Nucleus accumbens (tissue), 56 donors: ENCODE data around the gene MDGA2.
A peak's percentile ranks its signal among the peaks of the same experiment; 100 is the strongest.
"Not testable (repeated sequence)": the region's sequence is repeated elsewhere in the genome, so short reads cannot be mapped to it uniquely, and the experiment has no call there.

Source experiments
- DNase-seq, 56 donors: peaks; one replicate each; lab custom pipeline; 2025; lab: John Stamatoyannopoulos, UW

Gene MDGA2

DNA sequence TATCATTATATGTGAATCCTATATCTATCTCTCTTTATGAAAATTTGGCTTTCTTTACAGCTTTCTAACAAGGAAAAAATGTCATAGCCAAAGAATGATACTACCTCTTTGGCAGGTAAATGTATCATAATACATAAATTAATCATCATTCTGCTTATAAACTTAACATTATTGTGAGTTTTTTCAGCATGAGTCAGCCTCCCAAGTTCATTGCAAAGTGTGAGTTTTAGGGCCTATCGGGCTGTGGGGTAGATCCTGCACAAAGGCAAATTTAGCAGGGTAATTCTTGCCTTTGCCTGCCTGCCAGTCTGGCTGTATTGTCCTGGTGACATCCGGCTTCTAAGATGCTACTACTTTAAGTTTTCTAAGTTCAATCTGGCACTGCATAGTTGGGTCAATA, 412.6 kb downstream of the MDGA2 start:
- no peak for DNase-seq

DNA sequence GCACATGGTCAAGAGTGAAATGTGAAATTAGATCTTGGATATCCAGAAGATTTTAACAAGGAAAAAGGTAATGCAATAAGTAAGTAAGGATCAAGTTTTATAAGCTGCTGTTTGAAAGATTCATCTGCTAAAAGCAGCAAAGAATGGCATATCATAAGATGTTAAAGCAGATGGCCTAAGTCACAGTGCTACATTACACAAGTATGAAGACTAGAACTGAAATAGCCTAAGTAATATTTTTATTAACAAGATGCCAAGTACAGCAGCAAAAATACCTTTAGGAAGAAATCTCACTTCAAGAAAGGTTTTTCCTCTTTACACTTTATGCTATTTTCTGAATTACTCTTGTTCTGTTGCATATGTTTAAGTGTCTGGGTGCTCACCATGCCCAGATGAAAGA, 414.1 kb downstream of the MDGA2 start:
- no peak for DNase-seq

- DNase-seq = peak in 6 of 56 donors; percentile 1 to 40 (median 10)
These were observed 415.6 kb downstream of the MDGA2 start for GRCh38 chr14:47259796-47260195.

DNA sequence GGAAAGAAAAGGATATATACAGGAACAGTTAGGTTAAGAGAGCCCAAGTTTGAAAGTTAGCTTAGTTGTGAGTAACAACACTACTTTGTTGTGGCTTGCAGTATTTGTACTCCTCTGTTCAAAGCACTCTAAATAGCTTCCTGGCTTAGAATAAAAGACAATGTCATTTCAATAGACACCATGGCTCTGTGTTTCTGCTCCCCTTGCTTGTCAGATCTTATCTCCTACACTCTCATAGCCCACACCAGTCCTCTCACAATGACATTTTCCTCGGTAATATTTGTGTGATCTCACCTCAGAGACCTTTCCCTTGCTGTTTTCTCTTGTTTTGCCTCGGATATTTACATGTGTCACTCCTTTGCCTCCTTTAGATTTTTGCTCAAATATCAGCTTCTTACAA, 418.4 kb downstream of the MDGA2 start:
- DNase-seq = no peak

DNA sequence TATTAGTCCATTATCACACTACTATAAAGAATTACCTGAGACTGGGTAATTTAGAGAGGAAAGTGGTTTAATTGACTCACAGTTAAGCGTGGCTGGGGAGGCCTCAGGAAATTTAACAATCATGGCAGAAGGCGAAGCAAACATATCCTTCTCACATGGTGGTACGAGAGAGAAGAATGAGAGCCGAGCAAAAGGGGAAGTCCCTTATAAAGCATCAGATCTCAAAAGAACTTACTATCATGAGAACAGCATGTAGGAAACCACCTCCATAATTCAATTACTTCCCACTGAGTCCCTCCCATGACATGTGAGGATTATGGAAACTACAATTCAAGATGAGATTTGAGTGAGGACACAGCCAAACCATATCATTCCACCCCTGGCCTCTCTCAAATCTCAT, 422.6 kb downstream of the MDGA2 start:
- no peak for DNase-seq

DNA sequence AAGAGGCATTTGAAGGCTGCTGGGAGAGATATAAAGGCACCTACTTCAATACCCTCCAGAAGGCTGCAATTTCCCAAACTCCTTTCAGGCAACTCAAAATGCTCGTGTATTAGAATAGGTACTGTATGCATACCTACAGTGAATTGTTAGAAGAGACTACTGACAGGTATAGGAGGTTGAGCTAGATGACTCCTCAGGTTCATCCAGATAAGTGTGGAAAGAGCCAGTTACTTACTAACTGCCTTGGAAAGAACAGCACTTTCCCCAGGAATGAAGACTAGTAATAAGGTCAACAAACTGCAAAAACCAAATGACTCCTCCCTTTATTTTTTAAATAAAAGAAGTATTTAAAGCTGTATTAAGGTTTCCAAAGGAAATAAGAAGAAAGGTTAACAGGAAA, 429.0 kb downstream of the MDGA2 start:
- no peak for DNase-seq

- DNase-seq = not testable (repeated sequence)
These were observed 432.8 kb downstream of the MDGA2 start for GRCh38 chr14:47242579-47242978.

DNA sequence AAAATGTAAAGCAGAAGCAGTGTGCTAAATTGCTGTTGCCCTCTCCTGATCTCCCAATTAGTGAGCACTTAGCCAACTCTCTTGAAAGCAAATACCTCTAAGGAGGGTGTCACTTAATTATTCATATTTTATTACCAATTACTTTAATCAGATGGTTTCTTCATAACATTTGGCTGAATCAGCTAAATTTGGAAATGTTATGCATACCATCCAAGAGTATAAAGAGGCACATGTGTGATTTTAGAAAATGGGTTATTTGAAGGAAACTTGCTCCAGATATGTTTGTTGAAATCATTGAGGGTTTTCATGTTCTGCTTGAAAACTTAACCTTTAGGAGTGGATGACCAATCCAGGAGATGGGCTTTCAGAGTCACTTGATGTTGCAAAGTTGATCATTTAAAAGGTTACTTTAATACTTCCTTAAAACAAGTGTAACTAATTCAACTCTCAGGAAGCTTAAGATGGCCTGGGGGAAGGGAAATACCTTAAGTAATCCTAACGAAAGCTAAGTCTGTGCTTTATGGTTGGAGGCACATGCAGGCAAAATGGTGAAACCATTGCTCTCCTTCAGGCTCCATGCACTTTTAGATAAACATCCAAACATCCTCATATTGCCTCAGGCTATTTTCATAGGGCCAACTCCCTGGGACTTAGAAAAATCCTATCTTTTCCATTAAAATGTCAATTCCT, 434.5 kb downstream of the MDGA2 start:
- DNase-seq = no peak

GRCh38 chr14:47235619-47236018, 439.8 kb downstream of the MDGA2 start:
- no peak for DNase-seq

- DNase-seq = no peak
These were observed 448.4 kb downstream of the MDGA2 start for GRCh38 chr14:47226877-47227520.

GRCh38 chr14:47223656-47224055, 451.7 kb downstream of the MDGA2 start:
- no peak for DNase-seq

- no peak for DNase-seq
These were observed 455.3 kb downstream of the MDGA2 start for GRCh38 chr14:47220096-47220495.

GRCh38 chr14:47211263-47211662, 464.1 kb downstream of the MDGA2 start:
- DNase-seq = no peak

DNA sequence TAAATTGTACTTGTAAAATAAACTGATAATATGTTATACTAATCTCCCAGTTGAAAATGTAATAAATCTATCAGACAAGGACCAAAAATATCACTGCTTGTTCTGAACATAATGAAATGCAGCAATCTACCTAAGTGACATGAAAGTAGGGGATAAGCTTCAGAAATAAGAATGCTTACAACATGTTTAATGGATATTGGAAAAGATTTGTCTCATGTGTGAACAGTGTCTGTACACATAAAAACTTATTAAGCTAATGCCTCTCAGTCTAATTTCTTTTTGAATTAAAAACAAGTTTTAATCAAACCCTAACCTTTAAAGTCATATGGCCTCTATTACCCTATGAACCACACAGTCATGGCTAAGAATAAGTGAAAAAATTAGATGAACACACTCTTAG, 465.3 kb downstream of the MDGA2 start:
- DNase-seq = no peak

DNA sequence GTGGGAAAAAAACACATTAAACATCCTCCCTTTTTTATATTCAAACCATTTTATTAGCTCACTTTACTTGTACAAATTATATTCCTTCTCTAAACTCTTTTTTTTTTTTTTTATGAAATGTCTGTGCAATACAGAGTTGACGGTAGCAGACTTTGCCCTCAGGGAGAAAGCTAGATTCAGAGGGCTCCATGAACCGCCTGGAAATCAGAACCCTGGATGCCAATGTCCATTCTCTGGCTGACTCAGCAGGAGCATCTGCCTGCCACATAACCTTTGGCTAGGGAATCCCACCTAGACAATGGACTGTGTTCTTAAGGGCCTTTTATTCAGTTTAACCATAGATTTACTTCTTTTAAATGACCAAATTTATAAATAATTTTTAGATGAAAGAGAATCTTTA, 467.0 kb downstream of the MDGA2 start:
- no peak for DNase-seq

- DNase-seq = no peak
These were observed 467.8 kb downstream of the MDGA2 start for GRCh38 chr14:47207617-47208016.

- no peak for DNase-seq
These were observed 474.7 kb downstream of the MDGA2 start for GRCh38 chr14:47200740-47201139.

GRCh38 chr14:47195582-47195981, 479.8 kb downstream of the MDGA2 start:
- DNase-seq = no peak

DNA sequence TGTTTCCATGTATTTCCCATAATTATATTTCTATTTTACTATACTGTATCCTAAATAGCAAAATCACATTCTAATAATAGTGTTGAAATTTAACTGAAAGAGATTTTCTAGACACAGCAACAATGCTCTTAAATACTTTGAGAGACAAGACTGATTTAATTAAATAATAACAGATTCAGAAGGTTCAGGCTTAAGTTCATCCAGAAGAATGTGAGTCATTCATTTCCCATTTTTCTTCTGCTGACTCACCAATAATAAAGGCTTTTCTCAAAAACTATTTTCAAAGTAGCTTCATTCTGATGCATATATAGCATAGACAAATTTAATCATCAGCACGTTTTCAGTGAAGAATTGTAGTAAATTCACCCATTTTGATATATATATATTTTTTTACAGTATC, 481.4 kb downstream of the MDGA2 start:
- no peak for DNase-seq

DNA sequence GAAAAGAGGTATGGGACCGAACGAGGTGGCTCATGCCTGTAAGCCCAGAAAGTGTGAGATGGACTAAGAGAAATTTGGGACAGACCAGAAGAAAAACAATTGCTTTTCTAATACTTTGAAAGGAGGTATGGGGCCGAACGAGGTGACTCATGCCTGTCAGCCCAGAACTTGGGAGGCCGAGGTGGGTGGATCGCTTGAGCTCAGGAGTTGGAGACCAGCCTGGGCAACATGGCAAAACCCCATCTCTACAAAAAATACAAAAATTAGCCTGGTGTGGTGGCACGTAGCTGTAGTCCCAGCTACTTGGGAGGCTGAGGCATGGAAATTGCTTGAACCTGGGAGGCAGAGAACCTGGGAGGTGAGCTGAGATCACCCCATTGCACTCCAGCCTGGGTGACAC, 483.2 kb downstream of the MDGA2 start:
- not testable (repeated sequence) for DNase-seq

- DNase-seq = no peak
These were observed 483.7 kb downstream of the MDGA2 start for GRCh38 chr14:47191700-47192099.

DNA sequence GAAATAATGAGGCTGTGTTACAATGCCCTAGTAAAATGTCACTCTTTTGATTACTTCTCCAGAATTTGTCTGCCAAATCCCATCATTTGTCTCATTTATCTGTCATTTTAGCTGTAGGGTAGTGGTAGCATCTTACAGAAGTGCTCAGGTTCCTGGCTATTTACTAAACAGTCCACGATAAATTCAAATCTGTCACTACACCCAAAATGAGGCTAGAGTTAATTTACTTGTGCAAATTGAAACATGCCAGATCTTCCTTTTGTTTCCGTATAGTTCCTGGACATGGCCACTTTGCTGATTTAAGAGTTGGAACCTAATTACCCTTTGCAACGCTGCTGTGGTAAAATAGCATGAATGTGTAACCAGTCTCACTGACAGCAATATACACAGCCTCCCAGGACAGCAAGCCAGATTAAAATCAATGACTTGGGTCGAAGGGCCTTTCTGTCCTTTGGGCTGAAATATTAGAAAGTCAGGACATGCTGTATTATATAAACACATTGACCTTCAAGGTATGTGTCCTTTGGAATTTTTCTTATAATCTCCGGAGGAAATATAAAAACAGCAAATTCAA, 485.4 kb downstream of the MDGA2 start:
- DNase-seq = no peak
